ENCODE measurements around the gene GJC2.
"Not testable (repeated sequence)": the region's sequence is repeated elsewhere in the genome, so short reads cannot be mapped to it uniquely, and the experiment has no call there.

The GJC2 gene

GRCh38 chr1:228174482-228175315 is 25.0 kb downstream of the GJC2 start:
- peak; percentile 55 for DNase-seq

- DNase-seq, result no peak
These were observed 25.7 kb downstream of the GJC2 start for GRCh38 chr1:228175316-228176023.

GRCh38 chr1:228176024-228176395 is 26.3 kb downstream of the GJC2 start:
- no peak for DNase-seq

- DNase-seq, result no peak
These were observed 26.9 kb downstream of the GJC2 start for GRCh38 chr1:228176461-228177182.

GRCh38 chr1:228177183-228177475 is 27.4 kb downstream of the GJC2 start:
- no peak for DNase-seq

GRCh38 chr1:228177721-228178710 is 28.3 kb downstream of the GJC2 start:
- DNase-seq, result no peak

GRCh38 chr1:228178737-228179684 is 29.3 kb downstream of the GJC2 start:
- no peak for DNase-seq

- no peak for DNase-seq
These were observed 30.7 kb downstream of the GJC2 start for GRCh38 chr1:228180271-228180958.

GRCh38 chr1:228180959-228181644 is 31.4 kb downstream of the GJC2 start:
- no peak for DNase-seq

- no peak for DNase-seq
These were observed 31.9 kb downstream of the GJC2 start for GRCh38 chr1:228181645-228182034.

- DNase-seq, result peak; percentile 29
These were observed 32.7 kb downstream of the GJC2 start for GRCh38 chr1:228182296-228183030.

GRCh38 chr1:228184152-228184551 is 34.4 kb downstream of the GJC2 start:
- DNase-seq, result no peak

GRCh38 chr1:228185641-228185965 is 35.9 kb downstream of the GJC2 start:
- peak; percentile 74 for DNase-seq

- not testable (repeated sequence) for DNase-seq
These were observed 38.5 kb downstream of the GJC2 start for GRCh38 chr1:228188249-228188648.

GRCh38 chr1:228190182-228190581 is 40.5 kb downstream of the GJC2 start:
- no peak for DNase-seq

GRCh38 chr1:228190778-228191177 is 41.0 kb downstream of the GJC2 start:
- DNase-seq, result no peak

GRCh38 chr1:228194436-228194835 is 44.7 kb downstream of the GJC2 start:
- DNase-seq, result no peak

- DNase-seq, result no peak
These were observed 45.4 kb downstream of the GJC2 start for GRCh38 chr1:228194921-228195812.
